HG03060 (cell line): ENCODE measurements around the gene SMIM35.

Source experiments
- ATAC-seq: cut with Tn5 transposase; IDR thresholded peaks from one replicate; pipeline ENCODE4 v1.9.1; 2021; ENCODE audit warnings: low read depth, moderate number of reproducible peaks; ENCODE audit not compliant: unreplicated experiment

SMIM35 gene

GRCh38 chr11:118046051-118046963, 40.5 kb downstream of the SMIM35 start:
- no peak for ATAC-seq

GRCh38 chr11:118045191-118045590, 41.6 kb downstream of the SMIM35 start:
- ATAC-seq, result no peak

- ATAC-seq, result no peak
These were observed 44.0 kb downstream of the SMIM35 start for GRCh38 chr11:118042796-118043195.

- ATAC-seq, result no peak
These were observed 44.6 kb downstream of the SMIM35 start for GRCh38 chr11:118042141-118042540.

- ATAC-seq, result no peak
These were observed 53.3 kb downstream of the SMIM35 start for GRCh38 chr11:118033443-118033842.

GRCh38 chr11:118028626-118029025, 58.1 kb downstream of the SMIM35 start:
- no peak for ATAC-seq

- no peak for ATAC-seq
These were observed 59.1 kb downstream of the SMIM35 start for GRCh38 chr11:118027694-118028093.

GRCh38 chr11:118021146-118021545, 65.6 kb downstream of the SMIM35 start:
- ATAC-seq, result no peak

GRCh38 chr11:118018401-118018800, 68.4 kb downstream of the SMIM35 start:
- ATAC-seq, result no peak

GRCh38 chr11:118017631-118018315, 69.0 kb downstream of the SMIM35 start:
- no peak for ATAC-seq

- no peak for ATAC-seq
These were observed 69.7 kb downstream of the SMIM35 start for GRCh38 chr11:118017111-118017510.

- ATAC-seq, result no peak
These were observed 70.7 kb downstream of the SMIM35 start for GRCh38 chr11:118016104-118016503.

- no peak for ATAC-seq
These were observed 71.3 kb downstream of the SMIM35 start for GRCh38 chr11:118015385-118015841.

GRCh38 chr11:118014022-118014421, 72.7 kb downstream of the SMIM35 start:
- ATAC-seq, result no peak

- no peak for ATAC-seq
These were observed 74.6 kb downstream of the SMIM35 start for GRCh38 chr11:118012083-118012669.

- peak; percentile 63 for ATAC-seq
These were observed 75.9 kb downstream of the SMIM35 start for GRCh38 chr11:118010738-118011461.

- no peak for ATAC-seq
These were observed 76.7 kb downstream of the SMIM35 start for GRCh38 chr11:118009864-118010737.

- no peak for ATAC-seq
These were observed 78.4 kb downstream of the SMIM35 start for GRCh38 chr11:118008271-118008911.
